AG04449 (cell line): ENCODE data around the gene SERTM1.

Experiments used
- CTCF ChIA-PET: fragments of 350-600 bp; formaldehyde crosslinking; extraction: SDS; loops from one replicate; lab custom pipeline; 2021; ENCODE audit warnings: antibody characterized with exemption; lab: Yijun Ruan, JAX
- POLR2A ChIA-PET: fragments of 400-600, 350-600 bp; formaldehyde crosslinking; extraction: SDS; loops from one replicate; lab custom pipeline; 2020; ENCODE audit warnings: antibody characterized with exemption, inconsistent platforms; lab: Yijun Ruan, JAX
- DNase-seq: peaks from one replicate; pipeline ENCODE4 v3.0.0-alpha.2; 2010; ENCODE audit warnings: low read depth, low spot score
- H3K4me3 ChIP-seq: 2 replicates; pipeline ENCODE4 v1.5.1; 2011; ENCODE audit warnings: low read depth, mild to moderate bottlenecking, control low read depth, low read length
- TF ChIP-seq, protein P1 (sequence below): IDR thresholded peaks from one replicate; pipeline ENCODE4 v1.5.1; 2011; ENCODE audit warnings: mild to moderate bottlenecking, moderate library complexity, low read length, control low read depth, inconsistent platforms; ENCODE audit not compliant: insufficient read depth; ENCODE audit errors: missing control alignments

The SERTM1 gene

DNA sequence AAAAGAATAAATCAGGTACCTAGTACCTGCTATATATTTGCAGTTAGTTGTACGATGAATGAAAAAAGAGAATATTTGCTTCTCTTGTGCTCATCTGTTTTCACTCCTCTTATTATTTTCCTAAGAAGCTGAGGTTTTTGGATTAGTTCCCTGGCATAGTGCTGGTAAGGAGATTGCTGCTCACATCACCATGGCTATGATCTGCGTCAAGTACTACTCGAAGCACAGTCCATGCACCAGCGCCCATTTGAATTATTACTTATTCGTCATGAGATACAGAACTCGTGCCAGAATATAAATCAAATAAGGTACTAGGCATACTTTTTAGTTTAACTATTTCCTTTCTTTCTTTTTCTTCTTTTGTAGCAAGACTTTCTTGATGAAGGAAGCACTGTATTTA lies 7.1 kb downstream of the SERTM1 start:
- no peak overlapping the region for H3K4me3 ChIP-seq
- TF ChIP-seq, protein P1, sequence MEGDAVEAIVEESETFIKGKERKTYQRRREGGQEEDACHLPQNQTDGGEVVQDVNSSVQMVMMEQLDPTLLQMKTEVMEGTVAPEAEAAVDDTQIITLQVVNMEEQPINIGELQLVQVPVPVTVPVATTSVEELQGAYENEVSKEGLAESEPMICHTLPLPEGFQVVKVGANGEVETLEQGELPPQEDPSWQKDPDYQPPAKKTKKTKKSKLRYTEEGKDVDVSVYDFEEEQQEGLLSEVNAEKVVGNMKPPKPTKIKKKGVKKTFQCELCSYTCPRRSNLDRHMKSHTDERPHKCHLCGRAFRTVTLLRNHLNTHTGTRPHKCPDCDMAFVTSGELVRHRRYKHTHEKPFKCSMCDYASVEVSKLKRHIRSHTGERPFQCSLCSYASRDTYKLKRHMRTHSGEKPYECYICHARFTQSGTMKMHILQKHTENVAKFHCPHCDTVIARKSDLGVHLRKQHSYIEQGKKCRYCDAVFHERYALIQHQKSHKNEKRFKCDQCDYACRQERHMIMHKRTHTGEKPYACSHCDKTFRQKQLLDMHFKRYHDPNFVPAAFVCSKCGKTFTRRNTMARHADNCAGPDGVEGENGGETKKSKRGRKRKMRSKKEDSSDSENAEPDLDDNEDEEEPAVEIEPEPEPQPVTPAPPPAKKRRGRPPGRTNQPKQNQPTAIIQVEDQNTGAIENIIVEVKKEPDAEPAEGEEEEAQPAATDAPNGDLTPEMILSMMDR: no peak
- DNase-seq: no peak
- POLR2A ChIA-PET: no interaction called here
- CTCF ChIA-PET: interaction anchor here (2.1 kb wide), 1 partner anchor 55 kb away, joined by 11 read pairs; no protein-coding TSS in a partner anchor

DNA sequence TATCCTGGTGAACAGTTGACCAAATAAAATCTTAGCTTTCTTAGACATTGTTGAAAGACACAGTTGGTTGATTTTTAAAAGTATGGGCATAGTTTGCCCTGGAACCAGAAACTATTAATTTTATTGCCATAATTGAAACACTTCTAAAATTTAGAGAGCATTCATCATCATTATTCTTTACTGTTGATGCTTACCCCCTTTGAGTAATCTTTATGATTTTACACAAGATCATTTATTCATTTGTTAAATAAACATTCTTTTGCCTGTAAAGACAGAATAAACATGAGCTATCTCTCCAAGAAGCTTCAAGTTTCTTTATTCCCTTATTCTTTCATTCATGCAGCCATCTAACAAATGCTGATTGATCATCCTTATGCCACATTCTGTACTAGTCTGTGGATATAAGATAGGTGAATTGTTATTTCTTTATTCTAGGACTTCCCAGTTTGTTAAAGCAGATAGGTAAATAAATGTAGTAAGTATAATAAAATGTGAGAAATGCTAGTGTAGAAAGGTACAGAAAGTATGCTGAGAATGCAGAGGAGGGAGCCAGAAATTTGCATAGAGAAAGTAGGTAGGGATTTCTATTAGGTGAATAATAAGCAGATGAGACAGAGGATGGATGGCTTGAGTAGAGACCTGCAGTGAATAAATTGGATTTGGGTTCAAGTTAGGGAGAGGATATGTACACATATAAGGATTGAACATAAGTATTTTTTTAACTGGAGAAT lies 8.2 kb downstream of the SERTM1 start:
- ChIA-PET POLR2A (no interaction called here), CTCF (interaction anchor here (2.1 kb wide), 1 partner anchor 54 kb away, joined by 11 read pairs; no protein-coding TSS in a partner anchor)
- no peak overlapping the region for H3K4me3 ChIP-seq
- DNase-seq: no peak
- TF ChIP-seq, protein P1: no peak

DNA sequence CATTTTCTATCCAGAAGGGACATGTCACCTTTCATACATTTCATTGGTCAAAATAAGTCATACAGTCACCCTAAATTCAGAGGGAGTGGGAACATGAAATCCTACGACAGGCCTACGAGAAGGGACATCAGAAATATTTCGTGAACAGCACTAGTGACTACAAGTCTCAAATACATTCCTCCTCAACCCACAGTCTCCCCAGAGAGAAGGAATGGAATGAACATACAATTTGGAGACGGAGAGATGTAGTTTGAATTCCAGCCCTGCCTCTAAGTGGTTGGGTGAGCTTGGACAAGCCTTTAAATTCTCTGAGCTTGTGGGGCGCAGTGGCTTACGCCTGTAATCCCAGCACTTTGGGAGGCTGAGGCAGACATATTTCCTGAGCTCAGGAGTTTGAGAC lies 9.9 kb downstream of the SERTM1 start:
- CTCF ChIA-PET: no interaction called here
- no peak overlapping the region for H3K4me3 ChIP-seq
- TF ChIP-seq, protein P1: no peak
- POLR2A ChIA-PET: no interaction called here
- no peak for DNase-seq

DNA sequence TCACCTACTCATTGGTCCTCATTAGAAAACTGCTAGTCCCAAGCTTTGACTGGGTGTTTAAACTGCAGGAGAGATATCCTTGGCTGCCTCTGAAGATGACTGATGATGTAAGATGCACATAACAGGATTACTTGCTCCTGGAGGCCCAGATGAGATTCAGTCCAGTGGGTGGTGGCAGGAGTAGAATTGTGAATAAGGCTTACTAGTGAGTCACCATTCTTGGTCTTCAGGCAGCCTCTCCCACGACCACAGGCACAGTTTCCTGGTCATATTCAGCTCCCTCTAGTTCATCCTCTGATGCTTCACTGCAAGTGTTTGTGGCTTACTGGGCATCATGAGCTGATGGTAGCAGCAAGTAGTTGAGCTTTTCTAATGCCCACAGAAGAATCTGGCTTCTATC lies 12.1 kb downstream of the SERTM1 start:
- H3K4me3 ChIP-seq: no peak overlapping the region
- ChIA-PET POLR2A (no interaction called here), CTCF (interaction anchor here (0.9 to 1.3 kb wide), 3 partner anchors 17 to 403 kb away, joined by 3 to 5 read pairs (median 3); no protein-coding TSS in a partner anchor)
- TF ChIP-seq, protein P1: no peak
- no peak for DNase-seq

DNA sequence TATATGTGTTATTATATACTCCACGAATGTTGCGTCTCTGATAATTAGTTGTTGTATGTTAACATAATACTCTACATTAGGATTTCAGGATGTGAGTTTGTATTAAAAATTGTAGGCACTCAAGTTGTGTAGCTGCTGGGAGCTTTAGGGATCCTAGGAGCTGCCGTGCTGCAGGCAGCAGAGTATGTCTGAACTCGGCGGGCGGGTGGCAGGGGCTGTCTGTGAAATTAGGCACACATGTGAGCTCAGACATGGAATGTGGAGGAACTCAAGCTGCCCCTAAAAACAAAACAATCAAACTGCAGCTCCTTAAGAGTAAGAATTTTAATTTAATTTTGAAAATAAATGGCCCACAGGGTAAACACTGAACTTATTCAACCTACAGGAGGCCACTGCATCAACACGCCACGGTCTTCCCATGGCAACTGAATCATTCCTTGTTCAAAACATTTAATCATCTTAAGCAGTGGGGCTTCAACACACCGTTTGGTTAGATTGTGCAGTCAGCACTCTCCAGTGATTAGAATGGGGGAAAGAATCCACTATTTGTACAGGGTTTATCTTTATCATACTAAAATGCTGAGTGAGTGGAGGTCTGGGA lies 22.7 kb downstream of the SERTM1 start:
- POLR2A ChIA-PET: no interaction called here
- CTCF ChIA-PET: no interaction called here
- DNase-seq: no peak
- TF ChIP-seq, protein P1: no peak
- H3K4me3 ChIP-seq: no peak overlapping the region

DNA sequence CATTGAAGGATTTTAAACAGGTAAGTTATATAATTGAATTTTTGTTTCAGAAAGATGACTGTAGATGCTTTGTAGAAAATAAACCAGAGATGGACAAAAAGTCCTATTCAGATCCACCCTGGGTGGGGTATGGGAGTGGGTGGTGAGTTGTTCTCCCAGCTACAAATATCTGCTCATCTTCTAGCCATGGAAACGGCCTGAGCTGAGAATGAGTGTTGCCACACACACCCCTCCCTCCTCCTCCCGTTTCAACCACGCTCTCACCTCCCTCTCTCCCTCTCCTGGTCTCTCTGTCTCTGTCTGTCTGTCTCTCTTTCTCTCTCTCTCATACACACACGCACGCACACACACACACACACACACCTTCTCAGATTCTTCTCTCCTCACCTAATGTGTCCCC lies 26.4 kb downstream of the SERTM1 start:
- CTCF ChIA-PET: interaction anchor here (1.1 kb wide), 1 partner anchor 36 kb away, joined by 5 read pairs; no protein-coding TSS in a partner anchor
- no peak overlapping the region for H3K4me3 ChIP-seq
- TF ChIP-seq, protein P1: no peak
- DNase-seq: no peak
- POLR2A ChIA-PET: no interaction called here
